ENCODE data around the gene BTD. TPM values are rescaled to one million over a fixed set of nuclear protein-coding genes. Genes with fewer than 3 reads are reported as not detected.

BTD gene
- total RNA-seq, 4 donors from 2014 or later: 7.7 to 16.6 (median 12.3) TPM

- H3K27ac ChIP-seq: no peak overlapping the region
- H3K27me3 ChIP-seq: no peaks in the 10 kb centered on the region
- no peaks in the 10 kb centered on the region for H3K4me1 ChIP-seq
- 71 to 80% methylated on average over 1 of the region's 1 CpG for WGBS, 2 donors
- H3K36me3 ChIP-seq: peaks cover 0 to 94% (median 0%) of the 10 kb centered on the region in 3 donors
- no peak for DNase-seq
- TF ChIP-seq CTCF (IDR thresholded peaks at IDR 0.05) (no peak), POLR2A (IDR thresholded peaks at IDR 0.05) (no peak)
- intact Hi-C loops (cut with DNase I): no loop called here
- no peak overlapping the region for H3K4me3 ChIP-seq
- no peaks in the 10 kb centered on the region for H3K9me3 ChIP-seq
Observed at GRCh38 chr3:15693355-15693754, 91.8 kb downstream of the BTD start.

GRCh38 chr3:15694628-15695027 lies 93.1 kb downstream of the BTD start:
- no peaks in the 10 kb centered on the region for H3K4me1 ChIP-seq
- intact Hi-C loops (cut with DNase I): no loop called here
- WGBS, 2 donors: 77 to 93% methylated on average over 1 of the region's 1 CpG
- peaks cover 0 to 85% (median 0%) of the 10 kb centered on the region in 3 donors for H3K36me3 ChIP-seq
- no peak for DNase-seq
- TF ChIP-seq POLR2A (IDR thresholded peaks at IDR 0.05) (no peak), CTCF (IDR thresholded peaks at IDR 0.05) (no peak)
- H3K27ac ChIP-seq: no peak overlapping the region
- no peaks in the 10 kb centered on the region for H3K27me3 ChIP-seq
- H3K9me3 ChIP-seq: no peaks in the 10 kb centered on the region
- H3K4me3 ChIP-seq: no peak overlapping the region

Small RNA genes lying within 50 kb of the gene (small RNA-seq; reads per million reads assigned to genes)
- 0 reads per million in 4 donors for gene MIR3134

Other genes starting within 250 kb of the BTD start
- gene METTL6, start 174.2 kb upstream of the BTD start, total RNA-seq: 10 to 100 TPM in 2 of 4 donors, 1 to 10 TPM in 2; 5.8 to 16.4 (median 12.9) TPM
- 10 to 100 TPM; 15.8 to 23.5 (median 21.0) TPM for gene EAF1, start 174.1 kb upstream of the BTD start, total RNA-seq
- 1 to 10 TPM in 1 of 4 donors, under 1 TPM in 3; 0.70 to 1.1 (median 0.89) TPM for gene COLQ, start 80.0 kb upstream of the BTD start, total RNA-seq
- gene HACL1, start 176 bp upstream of the BTD start, total RNA-seq: 10 to 100 TPM in 2 of 4 donors, 1 to 10 TPM in 2; 3.3 to 22.3 (median 9.4) TPM
- gene ANKRD28, start 196.2 kb downstream of the BTD start, total RNA-seq: 10 to 100 TPM; 20.8 to 49.6 (median 31.8) TPM

Data from esophagus squamous epithelium (tissue), 5 donors.